ENCODE measurements around the gene MBLAC1.

MBLAC1 gene

GRCh38 chr7:100148559-100149328 is 22.0 kb downstream of the MBLAC1 start, which contains the start of gene LAMTOR4:
LAMTOR4 (plus strand) TSS chr7:100148918; CDS start chr7:100148973, 55 bp downstream.
- peak within 1 kb of the TSS; percentile 84 for H3K4me3 ChIP-seq (ENCODE audit: low read depth, low read length)
- TF ChIP-seq CTCF (IDR thresholded peaks at IDR 0.05; ENCODE audit: borderline replicate concordance, insufficient read depth, low read depth, low read length), result no peak

GRCh38 chr7:100152404-100152803 is 25.6 kb downstream of the MBLAC1 start:
- TF ChIP-seq CTCF (IDR thresholded peaks at IDR 0.05; ENCODE audit: borderline replicate concordance, insufficient read depth, low read depth, low read length), result no peak
- H3K4me3 ChIP-seq (ENCODE audit: low read depth, low read length), result no peak overlapping the region

GRCh38 chr7:100152937-100153666 is 26.3 kb downstream of the MBLAC1 start:
- no peak overlapping the region for H3K4me3 ChIP-seq (ENCODE audit: low read depth, low read length)
- TF ChIP-seq CTCF (IDR thresholded peaks at IDR 0.05; ENCODE audit: borderline replicate concordance, insufficient read depth, low read depth, low read length), result no peak

- no peak overlapping the region for H3K4me3 ChIP-seq (ENCODE audit: low read depth, low read length)
- TF ChIP-seq CTCF (IDR thresholded peaks at IDR 0.05; ENCODE audit: borderline replicate concordance, insufficient read depth, low read depth, low read length), result no peak
Observed at GRCh38 chr7:100153708-100154535, 27.2 kb downstream of the MBLAC1 start.

- H3K4me3 ChIP-seq (ENCODE audit: low read depth, low read length), result no peak overlapping the region
- TF ChIP-seq CTCF (IDR thresholded peaks at IDR 0.05; ENCODE audit: borderline replicate concordance, insufficient read depth, low read depth, low read length), result no peak
Observed at GRCh38 chr7:100154651-100155491, 28.1 kb downstream of the MBLAC1 start.

- TF ChIP-seq CTCF (IDR thresholded peaks at IDR 0.05; ENCODE audit: borderline replicate concordance, insufficient read depth, low read depth, low read length), result no peak
- no peak overlapping the region for H3K4me3 ChIP-seq (ENCODE audit: low read depth, low read length)
Observed at GRCh38 chr7:100155553-100156317, 29.0 kb downstream of the MBLAC1 start.
